Lower leg skin (tissue), 3 donors: Measurements from ENCODE around the gene RSPRY1.

ENCODE experiments used
- POLR2A ChIP-seq, 2 donors: fragments of 450-650 bp; IDR thresholded peaks; one replicate each; pipeline ENCODE4 v1.6.1; 2016 to 2017; ENCODE audit warnings: antibody characterized with exemption in 2 of 2, mild to moderate bottlenecking in 1 of 2, moderate library complexity in 1 of 2
- TF ChIP-seq, protein P1 (sequence below), 3 donors: fragments of 450-650 bp; IDR thresholded peaks; one replicate each; pipeline ENCODE4 v1.5.1; 2016; ENCODE audit warnings: antibody characterized with exemption in 3 of 3, mild to moderate bottlenecking in 3 of 3, moderate library complexity in 2 of 3

DNA sequence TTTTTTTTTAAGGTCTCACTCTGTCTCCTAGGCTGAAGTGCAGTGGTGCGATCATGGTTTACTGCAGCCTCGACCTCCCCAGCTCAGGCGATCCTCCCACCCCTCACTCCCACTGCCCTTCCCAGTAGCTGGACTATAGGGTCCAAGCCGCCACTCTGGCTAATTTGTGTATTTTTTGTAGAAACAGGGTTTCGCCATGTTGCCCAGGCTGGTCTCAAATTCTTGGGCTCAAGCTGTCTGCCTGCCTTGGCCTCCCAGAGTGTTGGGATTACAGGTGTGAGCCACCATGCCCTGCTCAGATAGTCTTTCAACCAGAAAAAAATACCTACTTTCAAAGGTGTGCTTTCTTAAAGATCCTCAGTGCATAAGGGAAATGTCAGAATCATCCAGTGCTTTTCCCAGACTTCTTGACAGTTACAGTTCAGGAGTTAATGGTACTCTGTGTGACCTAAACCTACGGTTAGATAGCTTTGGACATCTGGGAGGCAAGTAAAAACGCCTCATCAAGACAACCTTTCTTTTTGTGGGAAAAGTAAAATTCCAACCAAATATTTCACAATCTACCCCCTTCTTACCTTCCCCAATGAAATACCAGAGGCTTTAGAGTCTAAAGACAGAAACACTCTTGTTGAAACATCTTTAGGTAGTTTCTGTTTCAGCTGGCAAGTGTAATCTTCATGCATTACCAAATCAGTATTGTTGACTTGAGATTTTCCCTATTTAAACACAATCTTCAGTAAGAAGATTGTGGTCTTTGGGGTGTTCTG, 6.8 kb downstream of the RSPRY1 start:
- TF ChIP-seq, protein P1, sequence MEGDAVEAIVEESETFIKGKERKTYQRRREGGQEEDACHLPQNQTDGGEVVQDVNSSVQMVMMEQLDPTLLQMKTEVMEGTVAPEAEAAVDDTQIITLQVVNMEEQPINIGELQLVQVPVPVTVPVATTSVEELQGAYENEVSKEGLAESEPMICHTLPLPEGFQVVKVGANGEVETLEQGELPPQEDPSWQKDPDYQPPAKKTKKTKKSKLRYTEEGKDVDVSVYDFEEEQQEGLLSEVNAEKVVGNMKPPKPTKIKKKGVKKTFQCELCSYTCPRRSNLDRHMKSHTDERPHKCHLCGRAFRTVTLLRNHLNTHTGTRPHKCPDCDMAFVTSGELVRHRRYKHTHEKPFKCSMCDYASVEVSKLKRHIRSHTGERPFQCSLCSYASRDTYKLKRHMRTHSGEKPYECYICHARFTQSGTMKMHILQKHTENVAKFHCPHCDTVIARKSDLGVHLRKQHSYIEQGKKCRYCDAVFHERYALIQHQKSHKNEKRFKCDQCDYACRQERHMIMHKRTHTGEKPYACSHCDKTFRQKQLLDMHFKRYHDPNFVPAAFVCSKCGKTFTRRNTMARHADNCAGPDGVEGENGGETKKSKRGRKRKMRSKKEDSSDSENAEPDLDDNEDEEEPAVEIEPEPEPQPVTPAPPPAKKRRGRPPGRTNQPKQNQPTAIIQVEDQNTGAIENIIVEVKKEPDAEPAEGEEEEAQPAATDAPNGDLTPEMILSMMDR (IDR thresholded peaks at IDR 0.05), result no peak
- no peak for TF ChIP-seq POLR2A (IDR thresholded peaks at IDR 0.05)
